Mammary epithelial cell (primary cell): ENCODE data around the gene TP53RK.

Experiments
- EZH2 ChIP-seq: IDR thresholded peaks from 2 replicates; pipeline ENCODE4 v1.6.1; 2012; ENCODE audit warnings: low read length, inconsistent platforms, borderline replicate concordance
- TF ChIP-seq, protein P1 (sequence below), 2 donors: IDR thresholded peaks in 1 of 2; conservative IDR thresholded peaks in 1 of 2; 2 replicates each; pipeline ENCODE4 v1.5.1; 2011 to 2012; ENCODE audit warnings: inconsistent platforms in 2 of 2, low read length in 2 of 2, mild to moderate bottlenecking in 2 of 2, control low read depth in 1 of 2, low read depth in 1 of 2; ENCODE audit not compliant: insufficient read depth in 1 of 2; ENCODE audit errors: extremely low read depth in 1 of 2

DNA sequence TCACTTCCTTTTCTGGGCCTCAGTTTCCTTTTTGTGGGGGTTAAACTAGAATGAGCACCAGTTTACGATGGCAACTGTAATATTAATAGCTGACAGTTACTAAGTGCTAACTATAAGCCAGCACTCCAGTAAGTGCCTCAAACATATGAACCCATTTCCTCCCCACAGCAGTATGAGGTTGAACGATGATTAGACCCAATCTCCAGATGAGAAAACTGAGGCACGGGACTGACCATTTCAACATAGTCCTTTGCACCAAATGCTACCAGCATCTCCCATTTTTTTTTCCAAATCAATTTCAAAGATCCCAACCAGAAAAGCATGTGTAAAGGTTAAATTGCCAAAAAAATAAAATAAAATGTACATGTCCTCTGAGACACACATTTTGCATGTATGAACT, 45.1 kb downstream of the TP53RK start:
- TF ChIP-seq, protein P1, sequence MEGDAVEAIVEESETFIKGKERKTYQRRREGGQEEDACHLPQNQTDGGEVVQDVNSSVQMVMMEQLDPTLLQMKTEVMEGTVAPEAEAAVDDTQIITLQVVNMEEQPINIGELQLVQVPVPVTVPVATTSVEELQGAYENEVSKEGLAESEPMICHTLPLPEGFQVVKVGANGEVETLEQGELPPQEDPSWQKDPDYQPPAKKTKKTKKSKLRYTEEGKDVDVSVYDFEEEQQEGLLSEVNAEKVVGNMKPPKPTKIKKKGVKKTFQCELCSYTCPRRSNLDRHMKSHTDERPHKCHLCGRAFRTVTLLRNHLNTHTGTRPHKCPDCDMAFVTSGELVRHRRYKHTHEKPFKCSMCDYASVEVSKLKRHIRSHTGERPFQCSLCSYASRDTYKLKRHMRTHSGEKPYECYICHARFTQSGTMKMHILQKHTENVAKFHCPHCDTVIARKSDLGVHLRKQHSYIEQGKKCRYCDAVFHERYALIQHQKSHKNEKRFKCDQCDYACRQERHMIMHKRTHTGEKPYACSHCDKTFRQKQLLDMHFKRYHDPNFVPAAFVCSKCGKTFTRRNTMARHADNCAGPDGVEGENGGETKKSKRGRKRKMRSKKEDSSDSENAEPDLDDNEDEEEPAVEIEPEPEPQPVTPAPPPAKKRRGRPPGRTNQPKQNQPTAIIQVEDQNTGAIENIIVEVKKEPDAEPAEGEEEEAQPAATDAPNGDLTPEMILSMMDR (conservative IDR thresholded peaks at IDR 0.05 in 1 of 2, IDR thresholded peaks at IDR 0.05 in 1 of 2; ENCODE audit: extremely low read depth in 1 of 2, insufficient read depth in 1 of 2, low read depth in 1 of 2, low read length in 2 of 2) = no peak
- TF ChIP-seq EZH2 = no peak
